Gastroesophageal sphincter (tissue), 4 donors: ENCODE data around the gene COL20A1. TPM values are rescaled to one million over a fixed set of nuclear protein-coding genes. Genes with fewer than 3 reads are reported as not detected.

Source experiments
- ATAC-seq: fragments of 150-250 bp; one replicate; pipeline ENCODE4 v1.9.1; 2016; ENCODE audit warnings: mild to moderate bottlenecking, moderate library complexity
- H3K27ac ChIP-seq, 4 donors: fragments of 200-600 bp; sonication (generic) in 3 of 4; 1 replicate in 3 of 4; 2 replicates in 1 of 4; pipeline ENCODE4 v1.5.1; 2016 to 2019
- H3K27me3 ChIP-seq: fragments of 200-600 bp; sonication (generic); one replicate; pipeline ENCODE4 v1.5.1; 2019
- H3K36me3 ChIP-seq, 2 donors: fragments of 200-600 bp; sonication (generic); one replicate each; pipeline ENCODE4 v1.5.1; 2019; ENCODE audit warnings: control low read depth in 1 of 2
- H3K4me1 ChIP-seq, 3 donors: fragments of 200-600 bp; sonication (generic); 1 replicate in 2 of 3; 2 replicates in 1 of 3; pipeline ENCODE4 v1.5.1; 2016 to 2019; ENCODE audit warnings: control low read depth in 2 of 3
- H3K4me3 ChIP-seq, 2 donors: fragments of 200-600 bp; sonication (generic); one replicate each; pipeline ENCODE4 v1.5.1; 2019; ENCODE audit warnings: mild to moderate bottlenecking in 1 of 2, moderate library complexity in 1 of 2
- H3K9me3 ChIP-seq, 3 donors: fragments of 200-600 bp; sonication (generic); one replicate each; pipeline ENCODE4 v1.5.1; 2017 to 2019; ENCODE audit warnings: control low read depth in 2 of 3
- EP300 ChIP-seq: sonication (generic); formaldehyde crosslinking; IDR thresholded peaks from one replicate; pipeline ENCODE4 v1.6.1; 2017; ENCODE audit warnings: antibody characterized with exemption, mild to moderate bottlenecking
- POLR2A ChIP-seq, 2 donors: fragments of 450-650 bp; IDR thresholded peaks; one replicate each; pipeline ENCODE4 v1.6.1; 2017; ENCODE audit warnings: antibody characterized with exemption in 2 of 2, mild to moderate bottlenecking in 2 of 2, moderate library complexity in 1 of 2
- POLR2AphosphoS5 ChIP-seq: sonication (generic); formaldehyde crosslinking; IDR thresholded peaks from one replicate; pipeline ENCODE4 v1.6.1; 2017; ENCODE audit warnings: antibody characterized with exemption
- WGBS, 2 donors: methylation state at CpG; one replicate each; pipeline ENCODE4 v1.1.5; 2018; ENCODE audit warnings: low coverage in 1 of 2; 5-methylcytosine and 5-hydroxymethylcytosine counted together
- total RNA-seq, 4 donors: library from RNA; depleted of rRNA; stranded (reverse); fragments of >200 nt; gene quantifications; one replicate each; pipeline ENCODE4 v1.1.0, GENCODE V29; 2016
- TF ChIP-seq, protein P1 (sequence below), 4 experiments: fragments of 200-600 bp in 2 of 4; fragments of 450-650 bp in 2 of 4; sonication (generic) in 1 of 4; IDR thresholded peaks; one replicate each; pipeline ENCODE4 v1.5.1; 2017 to 2019; ENCODE audit warnings: antibody characterized with exemption in 4 of 4, mild to moderate bottlenecking in 2 of 4, moderate library complexity in 2 of 4

The COL20A1 gene
- total RNA-seq, 4 donors from 2014 or later: not detected

DNA sequence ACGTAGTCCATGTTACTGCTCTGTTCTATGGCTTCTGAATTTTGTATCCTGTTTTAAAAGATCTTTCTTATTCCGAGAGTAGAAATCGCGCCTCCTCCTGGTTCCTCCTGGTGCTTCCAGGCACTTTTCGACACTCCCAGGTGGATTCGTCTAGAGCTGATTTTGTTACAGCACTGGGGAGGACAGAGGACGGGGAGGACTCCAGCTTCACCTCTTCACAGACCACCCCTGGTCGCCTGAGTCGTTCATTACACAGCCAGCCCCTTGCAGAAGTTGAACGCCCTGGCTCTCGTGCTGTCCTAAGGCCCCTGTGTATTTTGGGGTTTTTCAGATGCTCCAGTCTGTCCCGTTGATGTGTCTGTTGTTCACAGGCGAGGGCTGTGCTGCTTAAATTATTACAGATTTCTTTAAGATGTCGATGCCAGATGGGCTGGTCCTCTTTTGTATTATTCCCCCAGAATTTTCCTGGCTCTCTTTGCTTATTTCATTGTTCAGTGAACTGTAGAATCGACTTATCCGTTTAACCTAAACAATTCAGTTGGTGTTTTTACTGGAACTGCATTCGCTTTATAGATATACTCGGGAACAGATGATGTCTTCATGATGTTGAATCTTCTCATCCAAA is 30.5 kb downstream of the COL20A1 start:
- H3K27me3 ChIP-seq: peaks cover 89% of the 10 kb centered on the region
- no peak overlapping the region for H3K27ac ChIP-seq
- no peak for ATAC-seq
- peaks cover 0 to 8% (median 0%) of the 10 kb centered on the region in 3 donors for H3K4me1 ChIP-seq
- H3K36me3 ChIP-seq: no peaks in the 10 kb centered on the region
- no peaks in the 10 kb centered on the region for H3K9me3 ChIP-seq
- 54 to 68% methylated on average over 12 to 17 of the region's 18 CpGs for WGBS, 2 donors
- TF ChIP-seq EP300 (no peak), POLR2AphosphoS5 (no peak), POLR2A (IDR thresholded peaks at IDR 0.05) (no peak)
- TF ChIP-seq, protein P1, sequence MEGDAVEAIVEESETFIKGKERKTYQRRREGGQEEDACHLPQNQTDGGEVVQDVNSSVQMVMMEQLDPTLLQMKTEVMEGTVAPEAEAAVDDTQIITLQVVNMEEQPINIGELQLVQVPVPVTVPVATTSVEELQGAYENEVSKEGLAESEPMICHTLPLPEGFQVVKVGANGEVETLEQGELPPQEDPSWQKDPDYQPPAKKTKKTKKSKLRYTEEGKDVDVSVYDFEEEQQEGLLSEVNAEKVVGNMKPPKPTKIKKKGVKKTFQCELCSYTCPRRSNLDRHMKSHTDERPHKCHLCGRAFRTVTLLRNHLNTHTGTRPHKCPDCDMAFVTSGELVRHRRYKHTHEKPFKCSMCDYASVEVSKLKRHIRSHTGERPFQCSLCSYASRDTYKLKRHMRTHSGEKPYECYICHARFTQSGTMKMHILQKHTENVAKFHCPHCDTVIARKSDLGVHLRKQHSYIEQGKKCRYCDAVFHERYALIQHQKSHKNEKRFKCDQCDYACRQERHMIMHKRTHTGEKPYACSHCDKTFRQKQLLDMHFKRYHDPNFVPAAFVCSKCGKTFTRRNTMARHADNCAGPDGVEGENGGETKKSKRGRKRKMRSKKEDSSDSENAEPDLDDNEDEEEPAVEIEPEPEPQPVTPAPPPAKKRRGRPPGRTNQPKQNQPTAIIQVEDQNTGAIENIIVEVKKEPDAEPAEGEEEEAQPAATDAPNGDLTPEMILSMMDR (IDR thresholded peaks at IDR 0.05): no peak
- H3K4me3 ChIP-seq: no peak overlapping the region

DNA sequence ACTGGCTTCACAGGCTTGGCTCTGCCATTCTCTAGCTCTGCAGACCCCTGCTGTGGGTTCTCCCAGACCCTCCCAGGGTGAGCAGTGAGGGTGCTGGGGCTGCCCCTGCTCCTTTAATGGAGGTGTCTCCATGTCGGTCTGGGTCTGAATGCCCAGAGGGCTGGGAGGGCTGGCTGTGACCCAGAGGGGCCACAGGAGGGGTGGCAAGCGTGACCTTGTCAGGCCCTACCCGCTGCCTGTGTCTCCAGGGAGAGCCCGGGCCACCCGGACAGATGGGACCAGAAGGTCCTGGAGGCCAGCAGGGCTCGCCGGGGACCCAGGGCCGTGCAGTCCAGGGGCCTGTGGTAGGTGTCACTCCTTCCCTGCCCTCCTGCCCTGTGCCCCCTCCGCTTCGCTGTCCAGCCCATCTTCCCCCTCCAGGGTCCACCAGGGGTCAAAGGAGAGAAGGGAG is 32.1 kb downstream of the COL20A1 start:
- ATAC-seq: no peak
- H3K4me1 ChIP-seq: peaks cover 0 to 8% (median 0%) of the 10 kb centered on the region in 3 donors
- no peaks in the 10 kb centered on the region for H3K9me3 ChIP-seq
- no CpG with 5 or more reads among the region's 10 CpGs for WGBS, 2 donors
- H3K4me3 ChIP-seq: no peak overlapping the region
- H3K27me3 ChIP-seq: peaks cover 89% of the 10 kb centered on the region
- TF ChIP-seq, protein P1 (IDR thresholded peaks at IDR 0.05): no peak
- TF ChIP-seq POLR2AphosphoS5 (no peak), POLR2A (IDR thresholded peaks at IDR 0.05) (no peak), EP300 (no peak)
- H3K27ac ChIP-seq: no peak overlapping the region
- H3K36me3 ChIP-seq: no peaks in the 10 kb centered on the region

DNA sequence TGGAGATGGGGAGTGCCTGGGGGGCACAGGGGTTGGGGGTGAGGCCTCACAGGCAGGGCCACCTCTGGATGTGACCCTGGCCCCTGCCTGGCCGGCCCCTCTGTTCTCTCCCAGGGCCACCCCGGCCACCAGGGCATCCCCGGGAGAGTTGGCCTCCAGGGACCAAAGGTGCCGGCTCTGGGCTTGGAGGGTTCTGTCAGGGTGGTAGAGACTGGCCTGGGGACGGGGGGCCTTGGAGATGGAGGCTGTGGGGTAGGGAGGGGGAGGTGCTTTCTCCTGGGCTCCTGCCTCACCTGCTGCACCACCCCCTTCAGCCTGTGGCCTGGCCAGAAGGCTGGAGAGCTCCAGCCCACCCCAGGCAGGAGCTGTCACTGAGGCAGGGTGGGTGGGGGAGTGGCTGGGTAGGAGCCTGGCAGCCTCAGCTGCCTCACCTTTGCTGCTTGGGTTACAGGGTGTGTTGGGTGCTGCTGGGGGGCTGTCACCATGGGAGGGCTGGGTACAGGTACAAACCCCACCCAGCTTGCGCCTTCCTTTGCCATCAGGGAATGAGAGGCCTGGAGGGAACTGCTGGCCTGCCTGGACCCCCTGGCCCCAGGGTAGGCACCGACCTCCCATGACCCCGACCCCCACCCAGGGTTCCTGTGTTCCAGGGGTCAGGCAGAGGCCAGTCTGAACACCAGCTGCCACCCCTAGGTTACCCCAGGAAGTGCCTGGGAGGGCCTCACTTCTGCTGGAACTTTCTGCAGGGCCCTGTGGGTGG is 32.7 kb downstream of the COL20A1 start:
- peaks cover 89% of the 10 kb centered on the region for H3K27me3 ChIP-seq
- no peaks in the 10 kb centered on the region for H3K36me3 ChIP-seq
- peaks cover 0 to 5% (median 0%) of the 10 kb centered on the region in 3 donors for H3K4me1 ChIP-seq
- H3K4me3 ChIP-seq: no peak overlapping the region
- ATAC-seq: no peak
- no peak overlapping the region for H3K27ac ChIP-seq
- WGBS, 2 donors: no CpG with 5 or more reads among the region's 8 CpGs
- TF ChIP-seq EP300: no peak
- TF ChIP-seq POLR2AphosphoS5: no peak
- no peaks in the 10 kb centered on the region for H3K9me3 ChIP-seq

DNA sequence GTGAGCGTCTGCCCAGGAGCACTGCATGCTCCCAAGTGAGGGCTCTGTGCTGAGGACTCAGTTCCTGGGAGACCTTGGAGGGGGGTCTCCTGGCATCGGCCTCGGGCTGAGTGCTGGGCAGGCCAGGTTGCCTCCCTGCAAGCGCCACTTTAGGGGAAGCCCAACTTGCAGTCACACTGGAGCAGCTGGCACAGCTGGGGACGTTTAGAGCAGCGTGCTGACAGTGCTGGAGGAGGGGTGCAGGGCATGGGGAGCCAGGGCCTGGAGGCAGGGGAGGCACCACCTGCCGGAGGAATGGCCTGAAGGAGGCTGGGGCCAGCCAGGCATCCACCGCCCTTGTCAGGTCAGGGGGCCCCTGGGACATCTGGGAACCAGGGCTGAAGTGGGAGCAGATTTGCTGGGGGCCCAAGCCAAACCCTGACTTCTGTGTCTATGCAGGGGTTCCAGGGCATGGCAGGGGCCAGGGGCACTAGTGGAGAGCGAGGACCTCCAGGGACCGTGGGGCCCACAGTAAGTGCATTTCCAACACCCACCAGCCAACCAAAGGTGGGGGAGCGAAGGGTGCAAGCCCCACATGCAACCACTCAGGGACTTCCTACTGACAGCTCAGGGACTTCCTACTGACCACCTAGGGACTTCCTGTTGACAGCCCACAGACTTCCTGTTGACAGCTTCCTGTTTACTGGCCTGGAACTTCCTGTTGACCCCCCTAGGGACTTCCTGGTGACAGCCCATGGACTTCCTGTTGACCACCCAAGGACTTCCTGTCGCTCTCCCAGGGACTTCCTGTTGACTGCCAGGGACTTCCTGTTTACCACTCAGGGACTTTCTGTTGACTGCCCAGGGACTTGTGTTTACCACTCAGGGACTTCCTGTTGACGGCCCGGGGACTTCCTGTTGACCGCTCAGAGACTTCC is 33.6 kb downstream of the COL20A1 start:
- Histone ChIP-seq H3K27ac (no peak overlapping the region), H3K4me3 (no peak overlapping the region), H3K4me1 (no peaks in the 10 kb centered on the region), H3K27me3 (peaks cover 89% of the 10 kb centered on the region), H3K36me3 (no peaks in the 10 kb centered on the region), H3K9me3 (peaks cover 0 to 5% (median 0%) of the 10 kb centered on the region in 3 donors)
- 40 to 80% methylated on average over 1 of the region's 15 CpGs for WGBS, 2 donors
- TF ChIP-seq POLR2AphosphoS5 (no peak), EP300 (no peak), POLR2A (IDR thresholded peaks at IDR 0.05) (no peak)
- TF ChIP-seq, protein P1 (IDR thresholded peaks at IDR 0.05): no peak
- ATAC-seq: no peak

DNA sequence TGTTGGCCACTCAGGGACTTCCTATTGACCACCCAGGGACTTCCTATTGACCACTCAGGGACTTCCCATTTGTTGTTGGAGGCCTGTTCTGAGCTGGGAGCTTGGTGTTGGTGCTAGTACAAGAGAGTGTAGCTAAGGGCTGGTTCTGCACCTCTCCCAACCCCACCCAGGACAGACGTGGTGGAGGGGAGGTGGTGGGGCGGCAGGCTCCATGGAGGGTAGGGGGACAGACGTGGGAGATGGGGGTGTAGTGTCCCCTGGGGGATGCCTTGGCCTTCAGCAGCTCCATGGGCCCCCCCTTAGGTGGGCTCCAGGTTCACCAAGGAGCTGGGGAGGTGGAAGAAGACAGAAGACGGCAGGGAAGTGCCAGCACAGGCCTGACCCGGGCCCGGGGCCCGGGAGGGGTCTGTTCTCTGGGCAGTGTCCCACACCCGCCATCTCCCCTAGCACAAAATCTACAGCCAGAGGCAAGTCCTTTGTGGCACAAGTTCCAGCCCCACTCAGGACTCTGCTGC is 34.3 kb downstream of the COL20A1 start:
- TF ChIP-seq POLR2AphosphoS5 (no peak), EP300 (no peak), POLR2A (IDR thresholded peaks at IDR 0.05) (no peak)
- TF ChIP-seq, protein P1 (IDR thresholded peaks at IDR 0.05): no peak
- Histone ChIP-seq H3K9me3 (peaks cover 0 to 12% (median 0%) of the 10 kb centered on the region in 3 donors), H3K4me1 (no peaks in the 10 kb centered on the region), H3K27me3 (peaks cover 89% of the 10 kb centered on the region), H3K4me3 (no peak overlapping the region), H3K36me3 (no peaks in the 10 kb centered on the region), H3K27ac (no peak overlapping the region)
- no CpG with 5 or more reads among the region's 8 CpGs for WGBS, 2 donors
- ATAC-seq: no peak
